ENCODE results near the gene CREG1.
A peak's percentile ranks its signal among the peaks of the same experiment; 100 is the strongest.
"Not testable (repeated sequence)": the region's sequence is repeated elsewhere in the genome, so short reads cannot be mapped to it uniquely, and the experiment has no call there.

Gene CREG1

DNA sequence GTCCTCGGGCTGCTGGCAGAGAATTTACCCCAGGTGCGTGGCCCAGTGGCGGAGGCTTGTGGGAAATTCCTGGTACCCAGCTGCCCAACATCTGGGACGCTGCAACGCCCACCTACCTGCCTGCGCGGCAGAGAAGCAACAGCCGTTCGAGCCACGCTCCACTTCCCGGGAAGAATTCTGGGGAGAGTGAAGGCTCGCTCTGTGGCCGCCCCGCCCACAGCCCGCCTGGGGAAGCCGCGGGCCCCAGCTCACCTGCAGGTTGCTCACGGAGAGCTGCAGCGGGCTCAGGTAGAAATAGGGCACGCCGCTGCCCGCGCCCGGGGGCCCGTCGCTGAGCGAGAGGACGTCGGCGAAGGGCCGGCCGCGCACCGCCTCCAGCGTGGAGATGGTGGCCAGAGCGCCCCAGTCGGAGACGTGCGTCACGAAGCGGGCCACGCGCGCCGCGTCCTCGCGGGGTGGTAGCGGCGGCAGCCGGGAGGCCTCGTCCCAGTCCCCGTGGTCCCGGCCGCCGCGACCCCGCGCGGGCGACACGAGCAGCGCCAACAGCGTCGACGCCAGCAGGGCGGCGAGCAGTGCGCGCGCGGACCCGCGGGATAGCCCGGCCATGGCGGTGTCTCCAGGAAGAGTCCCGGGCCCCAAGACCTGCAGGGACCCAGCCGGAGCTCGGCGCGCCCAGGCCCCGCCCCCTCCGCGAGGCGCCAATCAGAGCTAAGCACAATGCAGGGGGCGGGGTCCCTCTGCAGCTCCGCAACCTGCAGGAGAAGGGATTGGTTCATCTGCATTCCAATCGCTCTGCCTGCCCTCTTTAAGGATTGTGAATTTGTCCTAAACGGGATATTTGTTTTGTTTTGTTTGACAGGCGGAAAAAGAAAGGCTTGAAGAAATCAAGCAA lies at the start of gene CREG1:
TSS of gene CREG1 (minus strand) at position 627 of the 892 bp plus-strand sequence.
- DNase-seq = peak; percentile 93

- no peak for DNase-seq
Observed at GRCh38 chr1:167602840-167603239, 49.3 kb upstream of the CREG1 start.

DNA sequence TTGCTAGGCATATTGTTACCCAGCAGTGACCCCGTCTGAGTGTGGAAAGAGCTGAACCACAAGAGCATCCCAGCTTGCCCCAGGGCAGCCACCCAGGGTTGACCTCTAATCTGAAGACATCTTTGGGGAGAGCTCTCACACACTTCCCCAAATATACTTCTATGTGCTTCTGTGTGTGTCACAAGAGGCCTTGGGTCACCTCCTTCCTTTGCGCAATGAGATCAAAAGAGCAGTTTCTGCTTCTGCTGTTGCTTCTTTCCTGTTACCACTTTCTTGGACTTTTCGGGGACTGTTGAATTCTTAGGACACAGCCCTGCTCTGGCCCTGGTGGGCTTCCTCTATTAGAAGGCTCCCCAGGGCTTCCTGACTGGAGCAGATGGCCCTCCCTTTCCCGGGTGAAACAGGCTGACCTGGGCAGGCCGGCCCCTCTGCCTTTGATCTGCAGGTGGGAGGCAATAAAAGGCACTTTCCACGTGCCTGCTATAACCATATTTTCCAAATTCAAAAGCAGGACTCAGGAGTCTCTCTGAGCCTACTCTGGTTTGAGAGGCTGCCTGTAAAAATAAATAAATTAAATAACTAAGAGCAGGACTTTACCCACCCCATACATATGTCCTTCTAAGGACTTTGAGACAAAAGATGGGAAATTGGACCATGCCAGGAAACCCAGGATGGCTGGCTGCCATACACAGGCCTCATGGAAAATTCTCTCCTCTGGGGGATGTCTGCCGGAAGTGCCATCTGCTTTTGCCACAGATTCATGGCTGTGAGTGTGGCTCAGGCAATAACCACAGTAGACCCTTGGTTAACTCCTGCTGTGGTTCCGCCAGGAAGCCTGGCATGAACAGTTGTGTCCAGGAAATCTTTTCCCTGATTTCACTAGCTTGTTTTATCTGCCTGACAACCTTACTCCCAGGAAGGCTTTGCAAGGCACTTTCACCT lies 48.2 kb upstream of the CREG1 start:
- DNase-seq = no peak

GRCh38 chr1:167599957-167600581 lies 46.5 kb upstream of the CREG1 start:
- no peak for DNase-seq

- no peak for DNase-seq
Observed at GRCh38 chr1:167594822-167595221, 41.3 kb upstream of the CREG1 start.

DNA sequence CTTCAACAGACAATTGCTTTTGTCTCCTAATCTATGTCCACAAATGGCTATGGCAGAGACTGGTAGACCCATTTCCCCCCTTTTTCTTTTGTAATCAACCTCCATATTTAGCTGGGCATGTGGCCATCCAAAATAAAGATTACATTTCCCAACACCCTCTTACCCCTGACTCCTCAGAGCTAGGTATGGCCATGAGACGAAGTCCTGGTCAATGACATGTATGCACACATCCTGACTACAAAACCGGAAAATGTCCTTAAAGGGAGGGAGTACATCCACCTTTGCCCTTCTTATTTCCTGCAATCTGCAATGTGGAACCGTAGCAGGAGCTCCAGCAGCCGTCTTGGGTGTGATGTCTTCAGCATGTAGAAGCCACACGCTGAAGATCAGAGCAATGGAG lies 40.3 kb upstream of the CREG1 start:
- DNase-seq = no peak

DNA sequence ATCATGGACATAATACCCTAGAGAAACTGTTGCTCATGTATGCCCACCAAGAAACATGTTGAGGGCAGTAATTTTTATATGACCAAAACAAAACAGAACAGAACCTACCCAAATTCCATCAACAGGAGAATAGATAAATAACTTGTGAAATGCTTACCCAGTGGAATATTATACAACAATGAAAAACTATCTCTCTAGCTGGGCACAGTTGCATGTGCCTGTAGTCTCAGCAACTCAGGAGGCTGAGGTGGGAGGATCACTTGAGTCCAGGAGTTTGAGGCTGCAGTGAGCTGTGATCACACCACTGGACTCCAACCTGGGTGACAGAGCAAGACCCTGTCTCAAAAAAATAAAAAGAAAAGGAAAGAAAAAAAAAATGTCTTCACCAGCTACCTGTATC lies 38.9 kb upstream of the CREG1 start:
- no peak for DNase-seq

GRCh38 chr1:167588361-167588760 lies 34.8 kb upstream of the CREG1 start:
- no peak for DNase-seq

GRCh38 chr1:167587872-167588271 lies 34.3 kb upstream of the CREG1 start:
- no peak for DNase-seq

GRCh38 chr1:167587342-167587741 lies 33.8 kb upstream of the CREG1 start:
- no peak for DNase-seq

DNA sequence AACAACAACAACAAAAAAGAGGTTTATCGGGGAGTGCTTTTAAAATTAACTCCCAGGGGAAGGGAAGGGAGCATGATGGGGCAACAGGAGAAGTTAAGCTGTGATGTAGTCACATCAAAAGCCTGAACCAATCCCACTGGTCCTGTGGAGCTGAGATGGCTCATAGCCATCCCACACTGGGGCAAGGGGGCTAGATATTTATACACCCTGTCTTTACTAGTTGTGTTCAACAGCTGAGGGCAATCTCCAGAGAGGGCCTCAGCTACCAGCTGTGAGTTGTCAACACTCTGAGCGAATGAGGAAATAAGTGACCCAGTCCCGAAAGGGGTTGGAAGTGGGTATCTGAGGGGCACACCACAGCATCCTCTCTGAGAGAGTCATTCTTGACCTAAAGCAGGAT lies 31.0 kb upstream of the CREG1 start:
- DNase-seq = no peak

DNA sequence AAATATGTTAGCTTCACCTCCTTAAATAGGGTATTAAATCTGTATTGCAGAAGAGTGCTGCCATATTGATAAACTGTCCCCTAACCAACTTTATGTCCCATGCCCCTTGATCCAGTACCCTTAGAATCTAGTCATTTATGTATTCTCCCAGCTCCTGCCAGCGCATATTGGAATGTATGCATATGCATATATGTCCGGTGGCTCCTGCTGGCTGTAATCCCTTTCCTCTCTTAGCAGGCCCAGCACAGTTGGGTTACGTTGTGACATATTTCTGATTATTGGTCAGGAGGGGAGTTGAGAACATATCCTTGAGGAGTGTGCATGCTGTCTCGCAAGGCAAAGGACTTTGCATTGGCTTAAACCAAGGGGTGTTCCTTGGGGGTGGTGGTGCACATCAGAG lies 29.2 kb upstream of the CREG1 start:
- no peak for DNase-seq

- no peak for DNase-seq
Observed at GRCh38 chr1:167582064-167582463, 28.5 kb upstream of the CREG1 start.

GRCh38 chr1:167579986-167580385 lies 26.4 kb upstream of the CREG1 start:
- no peak for DNase-seq

- DNase-seq = no peak
Observed at GRCh38 chr1:167578939-167579521, 25.5 kb upstream of the CREG1 start.

- no peak for DNase-seq
Observed at GRCh38 chr1:167575649-167576048, 22.1 kb upstream of the CREG1 start.

DNA sequence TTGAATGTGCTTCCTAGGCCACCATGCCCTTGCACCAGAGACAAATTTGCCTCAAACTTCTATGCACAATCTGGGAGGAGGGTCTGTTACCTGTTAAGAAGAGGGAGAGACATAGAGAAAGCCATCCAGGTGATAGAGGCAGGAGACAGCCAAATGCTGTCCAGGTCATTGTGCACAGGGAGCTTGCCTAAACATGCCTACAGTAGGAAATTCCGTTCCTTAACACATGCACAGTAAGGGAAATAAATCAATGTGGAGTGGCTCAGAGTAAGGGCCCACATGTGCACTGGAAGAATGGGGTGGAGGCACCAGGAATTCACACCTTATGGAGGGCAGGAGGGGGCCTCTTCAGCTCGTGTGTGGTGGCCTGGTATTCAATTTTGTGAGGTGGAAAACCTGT lies 19.5 kb upstream of the CREG1 start:
- no peak for DNase-seq

DNA sequence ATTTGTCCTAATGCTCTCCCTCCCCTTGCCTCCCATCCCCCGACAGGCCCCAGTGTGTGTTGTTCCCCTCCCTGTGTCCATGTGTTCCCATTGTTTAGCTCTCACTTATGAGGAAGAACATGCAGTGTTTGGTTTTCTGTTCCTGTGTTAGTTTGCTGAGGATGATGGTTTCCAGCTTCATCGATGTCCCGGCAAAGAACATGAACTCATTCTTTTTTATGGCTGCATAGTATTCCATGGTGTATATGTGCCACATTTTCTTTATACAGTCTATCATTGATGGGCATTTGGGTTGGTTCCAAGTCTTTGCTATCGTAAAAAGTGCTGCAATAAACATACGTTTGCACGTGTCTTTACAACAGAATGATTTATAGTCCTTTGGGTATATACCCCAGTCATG lies 17.1 kb upstream of the CREG1 start:
- DNase-seq = not testable (repeated sequence)

GRCh38 chr1:167567663-167568062 lies 14.1 kb upstream of the CREG1 start:
- no peak for DNase-seq

DNA sequence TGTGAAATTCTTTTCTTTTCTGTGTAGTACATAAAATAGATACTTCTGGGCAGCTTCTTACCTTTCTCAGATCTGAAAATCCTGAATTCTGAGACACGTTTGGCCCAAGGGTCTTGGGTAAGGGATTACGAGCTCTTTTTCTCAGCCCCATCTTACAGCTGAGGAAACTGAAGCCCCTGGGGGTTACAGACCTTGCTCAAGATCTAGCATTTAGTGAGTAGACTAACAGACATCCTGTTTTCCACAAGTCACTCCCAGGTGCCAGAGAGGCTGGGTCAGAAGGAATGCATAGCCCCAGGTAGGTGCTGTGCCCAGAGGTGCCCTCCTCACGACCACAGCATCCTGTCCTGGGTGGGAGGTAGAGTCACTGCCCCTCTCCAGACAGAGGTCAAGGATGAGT lies 13.2 kb upstream of the CREG1 start:
- no peak for DNase-seq

GRCh38 chr1:167565922-167566321 lies 12.4 kb upstream of the CREG1 start:
- no peak for DNase-seq

GRCh38 chr1:167564612-167565270 lies 11.2 kb upstream of the CREG1 start:
- DNase-seq = no peak

All from NCI-H345 (cell line).